ENCODE measurements around the gene MAP3K12. TPM values are rescaled to one million over a fixed set of nuclear protein-coding genes. Genes with fewer than 3 reads are reported as not detected.

MAP3K12 gene
- total and polyA plus RNA-seq, 2 of the 13 experiments (the other 11 are each of a cell fraction or from before 2014, with no cell fraction given), result 0.20 to 1.1 TPM

DNA sequence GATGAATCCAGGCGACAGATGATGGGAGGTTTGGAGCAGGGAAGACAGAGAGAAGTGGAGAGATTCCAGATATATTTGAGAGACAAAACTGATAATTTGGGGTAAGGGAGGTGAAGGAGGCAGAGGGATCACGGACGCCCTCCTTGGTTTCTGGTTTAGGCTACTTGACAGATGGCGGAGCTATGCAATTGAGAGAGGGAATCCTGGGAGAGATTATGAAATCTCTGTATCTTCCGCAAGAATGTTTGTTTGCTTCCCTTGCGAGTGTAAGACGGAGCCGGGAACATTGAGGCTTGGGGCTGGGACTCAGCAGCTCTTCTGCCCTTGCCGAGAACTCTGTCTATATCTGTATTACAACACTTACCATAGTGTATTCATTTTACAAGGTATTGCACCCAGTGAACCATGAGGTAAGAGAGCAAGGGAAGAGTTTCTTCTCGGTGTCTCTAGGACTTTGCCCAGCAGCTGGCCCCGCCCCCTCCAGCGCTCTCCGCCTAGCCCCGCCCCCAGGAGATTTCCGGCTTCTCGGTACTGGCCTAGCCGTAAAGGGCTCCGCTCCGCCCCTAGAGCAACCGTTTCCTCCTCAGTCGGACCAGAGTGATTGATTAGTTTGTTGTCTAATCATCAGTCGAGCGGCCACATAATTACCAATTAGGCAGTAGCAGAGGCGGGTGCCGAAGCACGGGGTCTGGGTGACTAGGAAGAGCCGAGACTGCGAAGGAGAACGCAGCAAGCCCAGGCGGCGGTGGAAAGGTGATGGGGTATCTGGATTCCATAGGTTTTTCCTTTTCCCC is 58.0 kb downstream of the MAP3K12 start, which contains the start of gene PRR13 (continued):
- TF ChIP-seq ZNF30 (CRISPR knock-in tag; IDR thresholded peaks at IDR 0.05) (no peak), RELA (CRISPR knock-in tag; IDR thresholded peaks at IDR 0.05) (no peak), RARA (CRISPR knock-in tag; IDR thresholded peaks at IDR 0.05) (no peak; the same call in 1 of the 2 replicates), NFKBIZ (CRISPR knock-in tag; IDR thresholded peaks at IDR 0.05) (no peak), RBFOX2 (IDR thresholded peaks at IDR 0.05; ENCODE audit: low read depth, low read length) (peak; percentile 67), BORCS8-MEF2B (CRISPR knock-in tag; IDR thresholded peaks at IDR 0.05) (no peak), ZMYM2 (CRISPR knock-in tag; IDR thresholded peaks at IDR 0.05) (no peak), FOSL2 (CRISPR knock-in tag; IDR thresholded peaks at IDR 0.05) (no peak), ZNF274 (CRISPR knock-in tag; IDR thresholded peaks at IDR 0.05) (no peak), ZNF142 (CRISPR knock-in tag; IDR thresholded peaks at IDR 0.05) (no peak), NR2F1 (CRISPR knock-in tag; IDR thresholded peaks at IDR 0.05) (no peak), CHD4 (IDR thresholded peaks at IDR 0.05; ENCODE audit: borderline replicate concordance, low read length) (no peak), CENPBD1 (CRISPR knock-in tag; IDR thresholded peaks at IDR 0.05; ENCODE audit: borderline replicate concordance, low read depth) (no peak), ELF3 (CRISPR knock-in tag; IDR thresholded peaks at IDR 0.05) (peak; percentile 71), ZNF337 (CRISPR knock-in tag; IDR thresholded peaks at IDR 0.05; ENCODE audit: borderline replicate concordance, low read depth) (no peak; the same call in 1 of the 2 replicates), ZNF652 (CRISPR knock-in tag; IDR thresholded peaks at IDR 0.05; ENCODE audit: borderline replicate concordance, low read depth) (0 out of 2 replicates have a peak, but pooled peaks have one; percentile 7)
- TF ChIP-seq, protein P1, sequence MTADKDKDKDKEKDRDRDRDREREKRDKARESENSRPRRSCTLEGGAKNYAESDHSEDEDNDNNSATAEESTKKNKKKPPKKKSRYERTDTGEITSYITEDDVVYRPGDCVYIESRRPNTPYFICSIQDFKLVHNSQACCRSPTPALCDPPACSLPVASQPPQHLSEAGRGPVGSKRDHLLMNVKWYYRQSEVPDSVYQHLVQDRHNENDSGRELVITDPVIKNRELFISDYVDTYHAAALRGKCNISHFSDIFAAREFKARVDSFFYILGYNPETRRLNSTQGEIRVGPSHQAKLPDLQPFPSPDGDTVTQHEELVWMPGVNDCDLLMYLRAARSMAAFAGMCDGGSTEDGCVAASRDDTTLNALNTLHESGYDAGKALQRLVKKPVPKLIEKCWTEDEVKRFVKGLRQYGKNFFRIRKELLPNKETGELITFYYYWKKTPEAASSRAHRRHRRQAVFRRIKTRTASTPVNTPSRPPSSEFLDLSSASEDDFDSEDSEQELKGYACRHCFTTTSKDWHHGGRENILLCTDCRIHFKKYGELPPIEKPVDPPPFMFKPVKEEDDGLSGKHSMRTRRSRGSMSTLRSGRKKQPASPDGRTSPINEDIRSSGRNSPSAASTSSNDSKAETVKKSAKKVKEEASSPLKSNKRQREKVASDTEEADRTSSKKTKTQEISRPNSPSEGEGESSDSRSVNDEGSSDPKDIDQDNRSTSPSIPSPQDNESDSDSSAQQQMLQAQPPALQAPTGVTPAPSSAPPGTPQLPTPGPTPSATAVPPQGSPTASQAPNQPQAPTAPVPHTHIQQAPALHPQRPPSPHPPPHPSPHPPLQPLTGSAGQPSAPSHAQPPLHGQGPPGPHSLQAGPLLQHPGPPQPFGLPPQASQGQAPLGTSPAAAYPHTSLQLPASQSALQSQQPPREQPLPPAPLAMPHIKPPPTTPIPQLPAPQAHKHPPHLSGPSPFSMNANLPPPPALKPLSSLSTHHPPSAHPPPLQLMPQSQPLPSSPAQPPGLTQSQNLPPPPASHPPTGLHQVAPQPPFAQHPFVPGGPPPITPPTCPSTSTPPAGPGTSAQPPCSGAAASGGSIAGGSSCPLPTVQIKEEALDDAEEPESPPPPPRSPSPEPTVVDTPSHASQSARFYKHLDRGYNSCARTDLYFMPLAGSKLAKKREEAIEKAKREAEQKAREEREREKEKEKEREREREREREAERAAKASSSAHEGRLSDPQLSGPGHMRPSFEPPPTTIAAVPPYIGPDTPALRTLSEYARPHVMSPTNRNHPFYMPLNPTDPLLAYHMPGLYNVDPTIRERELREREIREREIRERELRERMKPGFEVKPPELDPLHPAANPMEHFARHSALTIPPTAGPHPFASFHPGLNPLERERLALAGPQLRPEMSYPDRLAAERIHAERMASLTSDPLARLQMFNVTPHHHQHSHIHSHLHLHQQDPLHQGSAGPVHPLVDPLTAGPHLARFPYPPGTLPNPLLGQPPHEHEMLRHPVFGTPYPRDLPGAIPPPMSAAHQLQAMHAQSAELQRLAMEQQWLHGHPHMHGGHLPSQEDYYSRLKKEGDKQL (CRISPR knock-in tag; IDR thresholded peaks at IDR 0.05; ENCODE audit: low read depth), result no peak

Data from HepG2 (cell line).